ENCODE measurements around the gene LYRM9.
"Not testable (repeated sequence)": the region's sequence is repeated elsewhere in the genome, so short reads cannot be mapped to it uniquely, and the experiment has no call there.

LYRM9 gene

GRCh38 chr17:27837769-27838168, 55.4 kb downstream of the LYRM9 start:
- DNase-seq, result not testable (repeated sequence)

- DNase-seq, result no peak
These were observed 56.5 kb downstream of the LYRM9 start for GRCh38 chr17:27836651-27837050.

DNA sequence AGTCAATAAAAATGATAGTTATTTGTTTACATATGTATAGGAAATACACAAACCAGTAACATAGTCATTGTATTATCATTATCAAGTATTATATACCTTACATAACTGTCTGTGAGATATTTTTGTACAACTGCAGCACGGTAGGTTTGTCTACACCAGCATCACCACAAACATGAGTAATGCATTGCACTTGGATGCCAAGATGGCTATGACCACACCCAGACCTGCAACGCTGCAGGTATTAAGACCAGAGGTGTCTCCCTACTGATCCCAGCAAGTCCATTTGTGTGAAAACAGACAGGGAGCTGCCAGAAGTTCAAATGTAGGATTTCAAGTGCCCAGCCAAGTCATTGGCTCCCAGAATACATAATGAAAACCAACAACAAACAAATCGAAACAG, 58.6 kb downstream of the LYRM9 start:
- DNase-seq, result no peak

- DNase-seq, result no peak
These were observed 60.3 kb downstream of the LYRM9 start for GRCh38 chr17:27832831-27833230.

- DNase-seq, result not testable (repeated sequence)
These were observed 63.3 kb downstream of the LYRM9 start for GRCh38 chr17:27829888-27830287.

- not testable (repeated sequence) for DNase-seq
These were observed 63.9 kb downstream of the LYRM9 start for GRCh38 chr17:27829143-27829711.
